Lung microvascular endothelial cell (primary cell): ENCODE measurements around the gene ACVRL1. TPM values are rescaled to one million over a fixed set of nuclear protein-coding genes. Genes with fewer than 3 reads are reported as not detected.

Source experiments
- DNase-seq, 2 donors: peaks; one replicate each; pipeline versions ENCODE4 v3.0.0 to v3.0.0-alpha.2; 2010; ENCODE audit warnings: low read depth in 2 of 2
- total RNA-seq: library from RNA; depleted of rRNA; stranded (reverse); fragments of >200 nt; gene quantifications from 2 replicates; pipeline ENCODE4 v1.2.1, GENCODE V29; 2014

ACVRL1 gene
- total RNA-seq: 293 and 393 TPM in 2 replicates

DNA sequence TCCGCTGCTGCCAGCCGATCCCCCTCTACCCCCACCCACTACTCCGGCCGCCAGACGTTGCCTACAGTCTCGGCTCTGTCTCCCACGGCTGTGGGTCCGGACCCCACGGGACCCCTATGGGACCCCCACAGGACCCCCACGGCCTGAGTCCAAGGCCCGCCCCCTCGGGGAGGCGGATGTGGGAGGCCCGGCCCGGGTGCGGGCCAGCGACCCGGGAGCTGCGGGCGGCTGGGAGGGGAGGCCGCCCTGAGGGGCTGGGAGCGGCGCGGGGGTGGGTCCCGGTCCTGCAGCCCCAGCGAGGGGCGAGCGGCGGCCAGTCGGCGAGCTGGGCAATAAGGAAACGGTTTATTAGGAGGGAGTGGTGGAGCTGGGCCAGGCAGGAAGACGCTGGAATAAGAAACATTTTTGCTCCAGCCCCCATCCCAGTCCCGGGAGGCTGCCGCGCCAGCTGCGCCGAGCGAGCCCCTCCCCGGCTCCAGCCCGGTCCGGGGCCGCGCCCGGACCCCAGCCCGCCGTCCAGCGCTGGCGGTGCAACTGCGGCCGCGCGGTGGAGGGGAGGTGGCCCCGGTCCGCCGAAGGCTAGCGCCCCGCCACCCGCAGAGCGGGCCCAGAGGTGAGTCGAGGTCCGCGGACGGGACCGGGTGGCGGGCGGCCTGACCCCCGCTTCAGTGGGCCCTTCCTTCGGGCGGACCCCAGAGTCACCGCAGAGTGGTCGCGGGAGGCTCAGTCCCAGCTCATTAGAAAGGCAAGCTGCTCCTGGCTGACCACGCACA lies at the start of gene ACVRL1:
Gene ACVRL1, plus strand, starts transcription at position 422 of the 773 bp plus-strand sequence. CDS start 4,971 bp downstream, outside the sequence.
- peak in 1 of 2 donors; percentile 62 for DNase-seq

DNA sequence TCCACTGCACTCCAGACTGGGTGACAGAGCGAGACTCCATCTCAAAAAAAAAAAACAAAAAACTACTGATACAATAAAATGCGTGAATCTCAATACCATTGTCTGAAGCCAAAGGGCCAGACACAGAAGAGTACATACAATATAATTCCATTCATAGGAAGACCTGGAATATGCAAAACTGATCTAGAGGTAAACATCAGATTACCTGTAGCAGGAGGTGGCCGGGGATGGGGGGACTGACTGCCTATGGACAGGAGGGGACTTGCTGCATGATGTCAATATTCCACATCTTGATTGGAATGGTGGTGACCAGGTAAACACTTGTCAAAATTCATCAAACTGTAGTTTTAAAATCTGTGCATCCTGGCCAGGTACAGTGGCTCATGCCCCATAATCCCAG lies 46.3 kb upstream of the ACVRL1 start:
- no peak for DNase-seq

DNA sequence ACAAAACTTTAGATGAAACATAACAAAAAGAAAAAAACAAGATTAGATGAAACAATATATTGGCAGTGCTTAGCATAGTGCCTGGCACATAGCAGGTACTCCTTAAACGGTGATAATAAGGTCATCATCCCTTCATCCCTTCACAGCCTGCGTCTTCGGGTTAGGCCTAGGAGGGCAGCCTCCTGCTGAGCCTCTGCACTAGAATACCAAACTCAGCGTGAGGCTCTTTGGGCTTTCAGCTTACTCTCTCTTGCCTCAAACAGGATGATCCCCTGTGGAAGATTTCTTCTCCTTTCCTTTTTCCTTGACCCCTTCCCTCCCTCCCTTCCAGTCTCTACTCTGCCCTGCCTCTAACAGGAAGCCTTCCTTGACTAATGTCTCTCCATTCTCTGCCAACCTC lies 44.4 kb upstream of the ACVRL1 start:
- no peak for DNase-seq

DNA sequence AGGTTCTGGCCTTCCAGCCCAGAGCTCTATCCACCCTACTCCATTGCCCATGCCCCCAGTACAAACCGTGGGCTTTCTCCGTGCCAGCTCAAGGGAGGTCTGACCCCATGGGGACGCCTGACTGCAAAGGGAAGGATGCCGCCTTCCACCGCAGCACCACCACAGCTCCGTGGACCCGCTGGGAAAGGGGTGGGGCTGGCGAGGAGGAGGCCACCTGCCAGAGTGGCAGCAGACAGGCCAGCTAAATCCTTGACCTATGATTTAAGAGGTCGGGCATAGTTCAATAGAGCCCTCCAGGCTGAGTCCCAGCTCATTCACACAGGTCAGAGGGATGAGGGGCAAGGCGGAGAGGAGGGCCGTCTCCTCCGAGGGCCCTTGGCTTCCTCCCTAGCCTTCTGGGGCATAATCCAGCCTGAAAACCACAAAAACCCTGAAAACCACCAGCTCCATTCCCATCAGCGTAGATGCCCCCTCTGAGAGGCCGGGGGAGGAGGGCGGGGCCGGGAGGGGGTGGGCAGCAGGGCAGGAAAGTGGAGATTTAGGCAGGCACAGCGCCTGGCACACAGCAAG lies 43.9 kb upstream of the ACVRL1 start:
- DNase-seq: no peak

DNA sequence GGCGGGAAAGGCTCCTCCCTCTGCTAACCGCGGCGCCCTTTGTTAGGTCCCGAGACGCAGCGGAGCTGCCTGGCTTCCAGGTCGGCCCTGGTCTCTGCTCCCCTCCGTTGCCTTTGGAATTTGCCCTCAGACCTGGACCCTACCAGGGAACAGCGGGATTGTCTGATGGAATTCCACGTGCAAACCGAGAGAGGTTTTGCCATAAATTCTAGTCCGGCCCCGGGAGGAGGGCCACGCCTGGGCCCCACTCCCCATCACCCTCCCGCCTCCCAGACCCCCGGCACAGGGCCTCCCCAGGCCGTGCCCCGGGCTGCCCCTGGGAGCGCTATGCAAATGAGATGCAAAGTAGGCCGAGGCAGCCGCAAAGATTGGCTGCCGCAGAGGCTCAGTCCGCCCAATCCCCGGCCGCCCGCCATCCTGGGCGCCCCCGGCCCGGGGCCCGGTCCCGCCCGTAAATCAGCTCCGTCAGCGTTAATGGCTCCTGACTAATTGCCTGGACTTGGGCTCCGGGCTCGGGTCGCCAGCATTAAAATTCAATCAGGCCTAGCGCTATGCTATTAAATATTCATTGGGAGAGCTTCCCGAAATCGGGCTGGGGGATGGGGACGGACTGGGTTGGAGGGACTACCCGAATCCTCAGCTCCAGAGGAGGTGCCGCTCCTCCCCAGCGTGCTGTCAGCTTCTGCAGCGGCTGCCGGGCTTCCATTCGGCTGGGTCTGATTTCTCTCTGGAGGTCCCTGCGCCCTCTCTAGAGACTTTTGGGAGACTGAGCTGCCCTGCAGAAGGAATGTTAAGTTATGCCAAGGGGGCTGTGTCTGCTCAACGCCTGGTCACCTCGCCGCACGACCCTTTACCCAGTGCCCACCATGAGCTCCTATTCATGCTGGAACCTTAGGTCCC lies 43.1 kb upstream of the ACVRL1 start:
- peak in 1 of 2 donors; percentile 20 for DNase-seq

DNA sequence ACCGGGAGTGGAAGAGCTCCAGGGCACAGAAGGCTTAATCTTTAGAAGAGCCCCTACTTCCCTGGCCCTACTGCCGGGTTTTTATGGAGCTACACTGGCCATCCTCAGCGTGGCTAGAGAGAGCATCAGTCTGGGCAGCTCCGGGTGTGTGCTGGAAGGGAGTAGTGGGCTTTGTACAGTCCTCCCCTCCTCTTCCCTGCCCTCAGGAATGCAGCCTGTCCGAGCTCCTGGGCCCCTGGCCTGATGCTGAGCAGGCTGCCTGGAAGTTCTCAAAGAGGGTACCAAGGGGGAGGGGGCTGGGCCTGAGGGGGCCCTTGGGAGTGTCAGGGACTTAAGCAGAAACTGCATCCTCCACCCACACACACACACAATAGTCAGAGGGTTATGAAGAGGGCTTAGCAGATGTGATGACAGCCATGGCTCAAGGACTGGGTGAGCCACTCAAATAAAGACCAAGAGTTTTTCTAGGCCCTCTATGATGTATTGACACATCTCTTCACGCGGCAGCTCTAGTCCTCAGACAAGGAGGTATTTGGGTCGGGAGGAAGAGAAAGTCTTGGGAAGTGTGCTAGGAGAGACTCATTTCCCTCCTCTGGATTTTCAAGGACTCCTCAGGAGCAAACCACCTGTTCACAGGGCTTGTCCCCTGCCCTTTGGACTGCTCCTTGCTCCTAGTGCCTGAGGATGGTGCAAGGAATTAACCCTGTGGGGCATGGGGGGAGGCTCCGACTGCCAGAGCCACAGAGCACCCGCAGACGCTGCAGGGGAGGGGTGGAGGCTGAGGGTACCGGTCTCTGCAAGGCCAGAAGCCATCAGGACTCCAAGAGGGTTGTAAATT lies 42.3 kb upstream of the ACVRL1 start:
- DNase-seq: no peak

DNA sequence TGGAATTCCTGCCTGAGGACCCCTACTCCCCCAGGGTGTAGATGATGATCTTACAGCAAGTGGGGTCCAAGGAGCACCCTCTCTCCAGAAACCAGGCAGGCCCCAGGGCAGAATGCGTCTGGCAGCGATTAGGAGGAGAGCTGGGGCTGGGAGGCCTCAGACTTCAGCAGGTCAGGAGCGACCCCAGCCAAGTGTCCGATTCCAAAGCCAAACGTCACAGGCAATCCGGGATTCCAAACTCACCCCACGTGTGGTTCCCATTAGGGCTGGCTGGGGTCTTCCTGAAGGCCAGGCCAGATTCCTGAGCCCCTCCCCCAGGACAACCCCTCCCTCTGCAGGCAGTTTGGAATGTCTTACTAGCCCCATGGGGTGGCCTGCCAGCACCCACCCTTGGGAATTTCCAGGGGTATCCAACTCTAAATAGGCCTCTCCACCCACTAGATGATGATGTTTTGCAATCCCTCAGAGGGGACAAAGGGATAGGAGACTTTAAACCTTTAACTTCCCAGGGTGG lies 41.5 kb upstream of the ACVRL1 start:
- no peak for DNase-seq

DNA sequence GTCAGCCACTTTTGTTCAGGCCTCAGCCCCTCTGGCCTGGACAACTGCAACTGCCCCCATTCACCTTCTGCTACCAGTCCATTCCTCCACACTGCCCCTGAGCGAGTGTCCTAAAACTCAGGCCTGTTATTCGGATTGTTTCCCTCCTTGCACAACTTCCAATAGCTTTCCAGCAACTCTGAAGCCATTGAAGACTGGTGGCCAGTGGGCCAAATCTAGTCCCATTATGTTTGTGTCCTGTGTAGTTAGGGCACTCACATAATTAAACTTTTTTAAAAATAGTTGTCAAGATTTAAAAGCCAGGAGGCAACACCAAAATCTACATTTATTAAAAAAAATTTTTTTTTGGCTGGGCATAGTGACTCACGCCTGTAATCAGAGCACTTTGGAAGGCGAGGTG lies 41.0 kb upstream of the ACVRL1 start:
- DNase-seq: no peak

DNA sequence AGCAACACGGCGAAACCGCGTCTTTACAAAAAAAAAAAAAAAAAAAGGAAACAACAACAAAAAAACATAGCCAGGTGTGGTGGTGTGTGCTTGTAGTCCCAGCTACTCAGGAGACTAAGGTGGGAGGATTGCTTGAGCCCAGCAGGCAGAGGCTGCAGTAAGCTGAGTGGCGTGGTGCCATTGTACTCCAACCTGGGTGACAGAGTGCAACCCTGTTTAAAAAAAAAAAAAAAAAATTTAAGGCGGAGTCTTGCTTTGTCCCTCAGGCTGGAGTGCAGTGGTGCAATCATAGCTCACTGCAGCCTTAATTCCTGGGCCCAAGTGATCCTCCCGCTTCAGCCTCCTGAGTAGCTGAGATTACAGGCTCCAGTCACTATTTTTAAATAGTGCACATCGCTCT lies 40.5 kb upstream of the ACVRL1 start:
- no peak for DNase-seq

DNA sequence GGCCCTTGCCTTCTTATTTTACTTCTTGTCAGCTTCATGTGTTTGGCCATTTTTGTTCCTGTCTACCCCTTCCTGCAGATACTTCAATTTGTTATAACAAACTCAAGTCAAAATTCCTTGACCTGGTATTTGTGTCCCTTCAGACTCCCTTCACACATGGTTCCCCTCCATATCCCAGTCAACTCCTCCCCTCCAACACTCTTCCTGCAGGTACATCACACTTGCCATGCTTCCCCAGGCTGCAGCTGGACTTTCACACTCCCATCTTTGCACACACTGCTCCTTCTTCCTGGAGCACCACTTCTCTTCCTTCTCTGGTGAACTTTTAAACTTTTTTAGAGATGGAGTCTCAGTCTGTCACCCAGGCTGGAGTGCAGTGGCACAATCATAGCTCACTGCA lies 39.9 kb upstream of the ACVRL1 start:
- DNase-seq: no peak

DNA sequence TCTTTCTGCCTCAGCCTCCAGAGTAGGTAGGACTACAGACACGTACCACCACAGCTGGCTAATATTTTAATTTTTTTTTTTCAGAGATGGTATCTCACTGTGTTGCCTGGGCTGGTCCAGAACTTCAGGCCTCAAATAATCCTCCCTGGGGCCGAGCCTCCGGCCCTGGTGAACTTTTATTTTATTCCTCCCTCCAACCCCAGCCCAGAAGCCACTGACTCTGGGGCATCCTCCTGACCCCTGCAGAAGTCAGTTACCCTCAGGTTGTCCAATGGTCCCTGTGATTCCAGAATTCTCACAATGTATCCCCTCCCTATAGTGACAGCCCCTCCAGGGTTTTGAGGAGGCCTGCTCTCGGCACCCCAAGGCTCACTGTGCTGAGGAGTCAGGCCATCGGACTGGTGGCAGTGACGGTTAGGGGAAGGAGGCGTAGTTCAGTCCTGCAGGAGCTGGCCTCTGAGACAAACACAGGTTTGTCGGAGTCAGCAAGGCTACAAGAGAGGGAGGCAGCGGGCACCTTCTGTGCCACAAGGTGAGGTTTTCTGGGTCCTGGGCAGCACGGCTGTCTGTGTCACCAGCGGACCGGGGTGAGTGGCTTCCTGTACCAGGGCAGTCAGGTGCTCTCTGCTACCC lies 39.4 kb upstream of the ACVRL1 start:
- no peak for DNase-seq

DNA sequence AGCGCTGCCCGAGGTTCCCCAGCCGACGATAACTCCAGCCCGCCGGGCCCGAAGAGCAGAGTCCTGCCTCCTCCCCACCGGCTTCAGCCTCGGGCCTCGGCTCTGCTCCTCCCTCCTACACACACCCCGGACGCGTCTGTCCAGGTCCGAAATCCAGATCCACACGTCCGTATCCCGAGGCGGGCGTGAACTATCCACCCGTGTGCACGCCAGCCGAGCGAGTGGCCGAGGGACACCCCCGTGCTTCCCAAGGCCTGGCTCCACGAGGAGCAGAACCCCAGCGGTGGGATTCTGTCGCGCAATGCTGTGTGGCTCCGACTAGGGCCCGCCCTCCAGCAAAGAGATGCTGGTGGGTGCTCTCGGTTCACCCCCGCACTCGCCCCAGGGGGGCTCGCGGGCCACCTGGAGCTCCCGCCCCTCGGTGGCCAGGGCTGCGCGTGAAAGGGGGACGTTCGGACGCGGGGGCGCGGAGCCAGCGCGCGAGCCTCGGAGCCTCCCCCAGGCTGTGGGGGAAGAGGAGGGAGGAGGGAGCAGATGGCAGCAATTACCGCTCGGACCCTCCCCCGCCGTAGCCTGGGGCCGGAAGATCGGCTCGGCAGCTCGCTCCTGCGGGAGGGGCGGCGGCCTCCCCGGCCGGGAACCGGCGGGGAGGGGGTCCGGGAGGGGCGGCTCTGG lies 38.3 kb upstream of the ACVRL1 start:
- no peak for DNase-seq

DNA sequence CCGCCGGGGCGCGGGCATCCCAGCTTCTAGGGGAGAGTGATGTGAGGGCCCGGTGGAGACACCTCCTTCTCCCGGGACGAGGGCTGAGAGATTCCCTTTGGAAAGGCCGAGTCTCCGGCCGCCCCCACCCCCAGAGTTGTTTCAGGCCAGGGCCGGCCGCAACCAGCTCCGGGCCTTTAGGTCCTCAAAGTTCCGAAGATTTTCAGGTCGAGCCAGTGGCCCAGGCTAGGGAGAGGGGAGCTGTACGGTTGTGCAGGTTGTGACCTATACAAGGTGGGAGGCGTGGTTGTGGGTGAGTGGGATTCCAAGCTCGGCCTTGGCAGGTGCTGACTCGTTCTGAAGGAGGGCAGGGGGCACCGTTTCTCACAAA lies 37.8 kb upstream of the ACVRL1 start:
- DNase-seq: no peak

DNA sequence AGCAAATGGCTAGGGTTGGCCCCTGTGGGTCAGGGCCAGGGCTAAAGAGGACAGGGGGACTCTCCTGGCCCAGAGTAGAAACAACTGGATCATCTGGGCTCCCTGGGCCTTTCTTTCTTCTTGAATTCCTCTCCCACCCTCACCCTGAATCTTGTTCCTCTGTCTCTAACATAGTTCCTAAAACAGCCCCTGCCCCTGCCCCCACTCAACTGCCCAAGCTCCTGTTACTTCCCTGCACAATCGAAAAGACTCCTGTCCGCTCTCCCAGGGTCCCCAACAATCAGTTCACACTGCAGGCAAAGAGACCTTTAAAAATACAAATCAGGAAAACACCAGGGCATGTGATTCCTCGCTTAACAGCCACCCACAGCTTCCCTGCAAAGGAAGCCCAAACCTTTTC lies 37.4 kb upstream of the ACVRL1 start:
- peak in 1 of 2 donors; percentile 40 for DNase-seq

DNA sequence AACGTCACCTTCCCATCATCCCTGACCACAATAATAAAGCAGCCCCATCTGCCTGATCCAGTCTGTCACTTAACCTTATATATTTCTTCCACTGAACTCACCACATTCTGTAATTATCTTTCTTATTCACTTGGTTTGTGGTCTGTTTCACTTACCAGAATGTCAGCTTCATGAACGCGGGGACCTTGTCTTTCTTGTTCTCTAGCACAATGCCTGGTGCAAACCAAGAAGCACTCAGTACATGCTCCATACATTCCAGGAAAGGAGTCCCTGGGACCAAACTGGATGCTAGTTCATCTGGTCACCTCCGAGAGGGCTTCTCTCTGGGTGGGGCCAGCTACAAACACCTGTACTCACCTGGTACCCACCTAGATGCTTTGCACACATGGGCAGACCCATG lies 36.8 kb upstream of the ACVRL1 start:
- DNase-seq: no peak

DNA sequence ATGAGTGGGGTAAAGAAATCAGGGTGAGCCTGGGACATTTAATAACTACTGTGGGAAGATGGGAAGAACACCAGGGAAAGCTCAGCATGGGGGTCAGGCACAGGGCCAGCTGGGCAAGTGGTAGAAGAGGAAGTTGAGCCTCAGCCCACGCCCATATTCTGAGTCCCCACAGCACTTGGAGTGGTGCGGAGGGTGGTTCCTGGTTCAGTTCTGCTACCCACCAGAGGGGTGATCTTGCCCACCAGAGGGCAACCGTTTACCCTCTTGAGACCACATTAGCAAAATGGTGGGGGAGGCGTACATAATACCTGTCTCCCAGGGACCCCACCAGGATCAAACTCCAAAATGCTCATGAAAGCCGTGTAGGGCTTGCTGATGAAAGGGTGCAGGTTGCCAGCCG lies 36.2 kb upstream of the ACVRL1 start:
- DNase-seq: no peak

DNA sequence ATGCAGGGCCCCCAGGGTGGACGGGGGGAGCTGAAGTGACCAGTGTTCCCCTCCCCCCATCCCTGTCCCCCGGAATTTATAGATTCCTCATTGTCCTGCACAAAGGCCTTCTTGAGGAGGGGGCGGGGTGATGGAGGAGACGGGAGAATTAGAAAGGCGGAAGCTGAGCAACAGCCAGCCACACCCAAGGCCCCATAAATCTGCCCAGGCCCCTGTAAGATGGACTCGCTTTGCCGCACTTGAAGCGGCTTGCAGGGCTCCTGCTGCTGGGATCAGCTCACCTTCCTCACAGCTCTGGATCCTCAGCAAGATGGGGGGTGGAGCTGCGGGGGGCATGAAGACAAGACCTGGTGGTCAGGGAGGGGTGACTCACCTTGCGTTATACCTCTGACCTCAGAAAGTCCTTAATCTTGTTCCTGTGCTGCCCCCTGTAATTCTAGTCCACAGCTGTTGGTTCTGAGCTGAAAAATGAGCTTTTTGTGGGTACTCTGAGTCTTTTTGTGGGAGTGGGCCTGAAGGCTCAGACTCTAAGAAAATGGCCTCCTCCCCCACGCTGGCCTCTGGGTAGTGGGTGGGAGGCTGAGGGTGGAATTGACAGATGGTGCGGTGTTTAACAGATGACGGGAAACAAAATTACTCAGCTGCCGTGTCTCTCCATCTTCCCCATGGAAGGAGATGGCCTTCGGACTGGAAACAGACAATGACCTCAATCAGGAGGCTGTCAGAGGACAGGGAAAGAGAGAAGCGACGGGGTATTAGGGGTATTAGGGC lies 35.2 kb upstream of the ACVRL1 start:
- DNase-seq: no peak

DNA sequence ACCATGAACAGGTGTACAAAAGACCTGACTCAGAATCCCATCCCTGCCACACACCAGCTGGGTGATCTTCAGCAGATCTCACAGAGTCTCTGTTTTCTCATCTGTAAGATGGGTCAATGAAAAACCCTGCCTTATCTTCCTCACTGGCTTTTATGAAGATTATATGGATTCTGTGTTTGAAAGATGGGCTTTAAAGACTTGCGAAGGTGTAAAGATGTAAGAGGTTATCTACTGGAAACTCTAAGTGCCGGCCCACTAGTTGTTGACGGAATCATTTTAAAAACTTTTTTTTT lies 34.7 kb upstream of the ACVRL1 start:
- no peak for DNase-seq

DNA sequence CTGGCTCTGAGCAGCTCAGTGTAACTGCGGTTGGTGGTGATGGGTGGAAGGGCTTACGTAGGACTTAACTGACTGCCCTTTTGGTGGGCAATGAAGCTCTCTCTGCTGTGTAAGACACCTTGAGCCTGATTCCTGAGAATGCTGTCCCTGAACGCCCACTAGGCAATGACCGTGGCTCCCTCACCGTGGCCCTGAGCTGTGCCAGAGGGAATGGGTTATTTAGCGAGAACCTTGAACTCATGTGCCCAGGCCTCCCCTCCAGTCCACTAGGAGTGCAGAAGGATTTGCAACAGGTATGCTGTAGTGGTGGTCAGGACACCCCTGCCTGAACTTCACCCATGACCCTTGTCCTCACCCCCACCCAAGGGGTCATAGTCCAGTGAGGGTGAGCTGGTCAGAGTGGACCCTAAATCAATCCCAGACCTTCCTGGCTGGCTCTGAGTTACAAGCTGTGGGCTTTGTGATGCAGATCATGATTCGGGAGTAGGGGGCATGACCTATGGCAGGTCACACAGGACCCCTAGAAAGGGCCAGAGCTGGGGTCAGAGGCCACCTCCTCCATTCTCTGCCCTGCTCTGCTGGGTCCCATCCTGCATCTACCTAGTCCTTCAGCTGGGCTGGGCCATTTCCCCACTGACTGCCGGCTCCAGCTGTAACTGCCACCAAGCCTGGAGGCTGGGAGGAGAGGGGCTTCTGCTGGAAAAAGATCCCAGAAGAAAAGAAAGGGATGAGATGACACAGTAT lies 33.9 kb upstream of the ACVRL1 start:
- DNase-seq: no peak
